Measurements from ENCODE around the gene PRKG1. TPM values are rescaled to one million over a fixed set of nuclear protein-coding genes. Genes with fewer than 3 reads are reported as not detected.
A peak's percentile ranks its signal among the peaks of the same experiment; 100 is the strongest.

PRKG1 gene
- total and polyA plus RNA-seq, 2 donors (not counting 1 experiment from before 2014, with no cell fraction given): 45.8 to 71.8 TPM

- TF ChIP-seq CTCF (conservative IDR thresholded peaks at IDR 0.05 in 1 of 2, IDR thresholded peaks at IDR 0.05 in 1 of 2; ENCODE audit: low read depth in 1 of 2, low read length in 2 of 2): no peak
- no peak for TF ChIP-seq EZH2 (IDR thresholded peaks at IDR 0.05; ENCODE audit: low read length, missing control alignments)
- H3K27me3 ChIP-seq (ENCODE audit: control insufficient read depth, insufficient read depth, low read length): no peaks in the 10 kb centered on the region
Observed at GRCh38 chr10:51419196-51420093, 345.2 kb downstream of the PRKG1 start.

GRCh38 chr10:51421853-51422252 lies 347.6 kb downstream of the PRKG1 start:
- Histone ChIP-seq H3K4me1 (ENCODE audit: control insufficient read depth, extremely low read depth, insufficient read depth, low read length) (peaks cover 2% of the 10 kb centered on the region), H3K27me3 (ENCODE audit: control insufficient read depth, insufficient read depth, low read length) (no peaks in the 10 kb centered on the region), H3K9me3 (ENCODE audit: control insufficient read depth, insufficient read depth, low read depth, low read length) (no peaks in the 10 kb centered on the region), H3K27ac (ENCODE audit: insufficient read depth, low read length) (no peak overlapping the region), H3K79me2 (ENCODE audit: control insufficient read depth, insufficient read depth, low read length) (no peaks in the 10 kb centered on the region), H2AFZ (ENCODE audit: low read length) (no peak overlapping the region), H3K4me2 (ENCODE audit: extremely low read depth, insufficient read depth, low read length) (peak overlapping the region; percentile 11), H3K36me3 (ENCODE audit: control insufficient read depth, insufficient read depth, low read length) (no peaks in the 10 kb centered on the region), H3K9ac (ENCODE audit: insufficient read depth, low read length) (no peak overlapping the region), H3K4me3 (replicated peaks in 1 of 4; ENCODE audit: control extremely low read depth in 1 of 4, insufficient read depth in 1 of 4, low read depth in 3 of 4, low read length in 4 of 4) (no peak overlapping the region), H4K20me1 (ENCODE audit: control insufficient read depth, extremely low read depth, insufficient read depth, low read length) (no peaks in the 10 kb centered on the region)
- no peak for TF ChIP-seq EZH2 (IDR thresholded peaks at IDR 0.05; ENCODE audit: low read length, missing control alignments)
- TF ChIP-seq CTCF (conservative IDR thresholded peaks at IDR 0.05 in 1 of 2, IDR thresholded peaks at IDR 0.05 in 1 of 2; ENCODE audit: low read depth in 1 of 2, low read length in 2 of 2): no peak
- DNase-seq (ENCODE audit: low read depth in 2 of 2): peak in 1 of 2 donors; percentile 10

More at GRCh38 chr10:51419196-51420093, 345.2 kb downstream of the PRKG1 start:
- Histone ChIP-seq H3K9me3 (ENCODE audit: control insufficient read depth, insufficient read depth, low read depth, low read length) (no peaks in the 10 kb centered on the region), H3K27ac (ENCODE audit: insufficient read depth, low read length) (no peak overlapping the region), H3K9ac (ENCODE audit: insufficient read depth, low read length) (no peak overlapping the region), H3K4me1 (ENCODE audit: control insufficient read depth, extremely low read depth, insufficient read depth, low read length) (peaks cover 2% of the 10 kb centered on the region), H3K36me3 (ENCODE audit: control insufficient read depth, insufficient read depth, low read length) (no peaks in the 10 kb centered on the region), H3K4me3 (replicated peaks in 1 of 4; ENCODE audit: control extremely low read depth in 1 of 4, insufficient read depth in 1 of 4, low read depth in 3 of 4, low read length in 4 of 4) (no peak overlapping the region), H2AFZ (ENCODE audit: low read length) (no peak overlapping the region), H3K79me2 (ENCODE audit: control insufficient read depth, insufficient read depth, low read length) (no peaks in the 10 kb centered on the region), H4K20me1 (ENCODE audit: control insufficient read depth, extremely low read depth, insufficient read depth, low read length) (no peaks in the 10 kb centered on the region), H3K4me2 (ENCODE audit: extremely low read depth, insufficient read depth, low read length) (no peak overlapping the region)
- DNase-seq (ENCODE audit: low read depth in 2 of 2): no peak

- peak; percentile 50 to 80 for DNase-seq (ENCODE audit: low read depth in 2 of 2)
- TF ChIP-seq EZH2 (IDR thresholded peaks at IDR 0.05; ENCODE audit: low read length, missing control alignments): no peak
- peak; percentile 74 to 77 for TF ChIP-seq CTCF (conservative IDR thresholded peaks at IDR 0.05 in 1 of 2, IDR thresholded peaks at IDR 0.05 in 1 of 2; ENCODE audit: low read depth in 1 of 2, low read length in 2 of 2)
- peak overlapping the region; percentile 33 for H3K27ac ChIP-seq (ENCODE audit: insufficient read depth, low read length)
- H3K36me3 ChIP-seq (ENCODE audit: control insufficient read depth, insufficient read depth, low read length): no peaks in the 10 kb centered on the region
- H3K4me2 ChIP-seq (ENCODE audit: extremely low read depth, insufficient read depth, low read length): peak overlapping the region; percentile 42
- peak overlapping the region; percentile 39 for H2AFZ ChIP-seq (ENCODE audit: low read length)
- no peaks in the 10 kb centered on the region for H3K27me3 ChIP-seq (ENCODE audit: control insufficient read depth, insufficient read depth, low read length)
- H3K9ac ChIP-seq (ENCODE audit: insufficient read depth, low read length): no peak overlapping the region
- no peaks in the 10 kb centered on the region for H3K9me3 ChIP-seq (ENCODE audit: control insufficient read depth, insufficient read depth, low read depth, low read length)
- H3K4me1 ChIP-seq (ENCODE audit: control insufficient read depth, extremely low read depth, insufficient read depth, low read length): peaks cover 2% of the 10 kb centered on the region
- H3K79me2 ChIP-seq (ENCODE audit: control insufficient read depth, insufficient read depth, low read length): no peaks in the 10 kb centered on the region
- H4K20me1 ChIP-seq (ENCODE audit: control insufficient read depth, extremely low read depth, insufficient read depth, low read length): no peaks in the 10 kb centered on the region
- no peak overlapping the region for H3K4me3 ChIP-seq (replicated peaks in 1 of 4; ENCODE audit: control extremely low read depth in 1 of 4, insufficient read depth in 1 of 4, low read depth in 3 of 4, low read length in 4 of 4)
Observed at GRCh38 chr10:51422311-51423120, 348.2 kb downstream of the PRKG1 start.
